ENCODE measurements around the gene PNPLA7. TPM values are rescaled to one million over a fixed set of nuclear protein-coding genes. Genes with fewer than 3 reads are reported as not detected.
A peak's percentile ranks its signal among the peaks of the same experiment; 100 is the strongest.

The PNPLA7 gene
- total RNA-seq, 1 donor from 2014 or later, result 13.7 TPM

- intact Hi-C loops (cut with DNase I), result no loop called here
- no peak overlapping the region for H3K4me3 ChIP-seq
- ATAC-seq (no peak), DNase-seq (no peak)
- no peaks in the 10 kb centered on the region for H3K4me1 ChIP-seq
- H3K36me3 ChIP-seq, result no peaks in the 10 kb centered on the region
- no peaks in the 10 kb centered on the region for H3K27me3 ChIP-seq
- no peak overlapping the region for H3K27ac ChIP-seq
- H3K9me3 ChIP-seq, result no peaks in the 10 kb centered on the region
- TF ChIP-seq, protein P1, sequence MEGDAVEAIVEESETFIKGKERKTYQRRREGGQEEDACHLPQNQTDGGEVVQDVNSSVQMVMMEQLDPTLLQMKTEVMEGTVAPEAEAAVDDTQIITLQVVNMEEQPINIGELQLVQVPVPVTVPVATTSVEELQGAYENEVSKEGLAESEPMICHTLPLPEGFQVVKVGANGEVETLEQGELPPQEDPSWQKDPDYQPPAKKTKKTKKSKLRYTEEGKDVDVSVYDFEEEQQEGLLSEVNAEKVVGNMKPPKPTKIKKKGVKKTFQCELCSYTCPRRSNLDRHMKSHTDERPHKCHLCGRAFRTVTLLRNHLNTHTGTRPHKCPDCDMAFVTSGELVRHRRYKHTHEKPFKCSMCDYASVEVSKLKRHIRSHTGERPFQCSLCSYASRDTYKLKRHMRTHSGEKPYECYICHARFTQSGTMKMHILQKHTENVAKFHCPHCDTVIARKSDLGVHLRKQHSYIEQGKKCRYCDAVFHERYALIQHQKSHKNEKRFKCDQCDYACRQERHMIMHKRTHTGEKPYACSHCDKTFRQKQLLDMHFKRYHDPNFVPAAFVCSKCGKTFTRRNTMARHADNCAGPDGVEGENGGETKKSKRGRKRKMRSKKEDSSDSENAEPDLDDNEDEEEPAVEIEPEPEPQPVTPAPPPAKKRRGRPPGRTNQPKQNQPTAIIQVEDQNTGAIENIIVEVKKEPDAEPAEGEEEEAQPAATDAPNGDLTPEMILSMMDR (IDR thresholded peaks at IDR 0.05), result no peak
Observed at GRCh38 chr9:137498720-137499150, 51.5 kb downstream of the PNPLA7 start.

DNA sequence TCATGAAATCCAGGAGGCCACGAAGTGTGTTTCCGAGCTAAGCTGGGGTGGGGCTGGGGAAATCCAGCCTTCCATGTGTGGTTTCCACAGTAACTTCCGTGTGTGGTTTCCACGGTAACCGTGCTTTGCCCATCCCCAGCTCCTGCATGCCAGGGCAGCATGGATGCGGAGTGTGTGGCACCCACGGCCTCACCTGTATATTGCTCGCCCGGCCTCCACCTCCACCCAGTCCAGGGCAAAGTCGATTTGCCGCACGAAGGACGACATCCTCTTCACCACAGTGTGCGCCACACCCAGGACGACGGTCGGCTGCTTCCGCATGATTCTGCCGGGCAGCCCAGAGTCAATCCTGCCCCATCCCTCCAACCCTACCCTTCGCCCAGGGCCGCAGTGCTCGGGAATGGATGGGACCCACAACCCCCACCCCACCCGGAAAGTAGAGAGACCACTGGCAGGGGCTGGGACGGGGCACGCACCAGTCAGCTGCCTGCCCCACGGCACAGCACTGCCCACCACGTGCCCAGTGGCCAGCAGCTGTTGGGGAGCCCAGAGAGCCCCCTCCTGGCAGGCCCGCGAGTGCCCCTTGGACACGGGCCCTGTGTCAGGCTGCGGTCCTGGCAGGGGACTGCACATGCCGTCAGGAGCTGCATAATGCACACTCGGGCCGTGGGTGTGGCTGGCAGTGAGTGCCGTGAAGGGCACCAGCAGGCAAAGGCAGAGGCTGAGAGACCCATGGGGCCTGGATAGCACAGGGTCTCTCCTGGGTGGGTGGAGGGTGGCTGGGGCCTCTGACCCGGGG is 52.1 kb downstream of the PNPLA7 start:
- Histone ChIP-seq H3K36me3 (no peaks in the 10 kb centered on the region), H3K27me3 (no peaks in the 10 kb centered on the region), H3K4me1 (no peaks in the 10 kb centered on the region), H3K4me3 (no peak overlapping the region), H3K9me3 (no peaks in the 10 kb centered on the region), H3K27ac (no peak overlapping the region)
- intact Hi-C loops (cut with DNase I), result no loop called here
- TF ChIP-seq, protein P1 (IDR thresholded peaks at IDR 0.05), result no peak
- no peak for DNase-seq
- no peak for ATAC-seq

DNA sequence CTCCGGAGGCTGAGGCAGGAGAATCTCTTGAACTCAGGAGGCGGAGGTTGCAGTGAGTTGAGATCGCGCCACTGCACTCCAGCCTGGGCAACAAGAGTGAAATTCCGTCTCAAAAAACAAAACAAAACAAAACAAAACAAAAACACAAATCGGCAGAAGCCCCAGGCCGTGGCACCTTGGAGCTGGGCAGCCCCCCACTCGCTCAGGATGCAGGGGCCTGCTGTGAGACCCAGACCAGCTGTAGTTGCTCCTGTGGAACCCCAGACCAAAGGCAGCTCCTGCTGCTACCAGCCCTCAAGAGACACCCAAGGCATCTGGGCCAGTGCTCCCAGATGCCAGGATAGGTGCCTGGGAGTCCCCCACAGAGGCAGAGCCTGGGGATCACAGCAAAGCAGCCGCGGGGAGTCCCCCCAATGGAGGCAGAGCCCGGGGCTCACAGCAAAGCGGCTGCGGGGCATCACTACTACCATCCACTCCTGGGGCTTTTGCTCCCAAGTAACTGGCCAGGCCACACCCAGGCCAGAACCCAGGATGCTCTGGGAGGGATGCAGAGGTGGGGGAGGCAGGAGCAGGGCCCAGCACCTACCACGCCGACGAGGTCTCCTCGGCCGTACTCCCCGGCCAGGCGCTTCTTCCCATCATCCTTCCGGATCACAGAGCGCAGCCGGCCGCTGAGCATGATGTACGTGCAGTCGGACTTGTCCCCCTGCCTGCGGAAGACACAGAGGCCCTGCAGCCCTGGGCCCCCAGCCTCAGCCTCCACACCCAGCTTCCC is 53.4 kb downstream of the PNPLA7 start:
- no peak for DNase-seq
- TF ChIP-seq, protein P1 (IDR thresholded peaks at IDR 0.05), result no peak

GRCh38 chr9:137494550-137495351 is 55.5 kb downstream of the PNPLA7 start:
- H3K27me3 ChIP-seq, result no peaks in the 10 kb centered on the region
- ATAC-seq (no peak), DNase-seq (no peak)
- H3K9me3 ChIP-seq, result no peaks in the 10 kb centered on the region
- H3K36me3 ChIP-seq, result no peaks in the 10 kb centered on the region
- H3K27ac ChIP-seq, result no peak overlapping the region
- TF ChIP-seq, protein P1 (IDR thresholded peaks at IDR 0.05), result no peak
- H3K4me1 ChIP-seq, result no peaks in the 10 kb centered on the region
- intact Hi-C loops (cut with DNase I), result no loop called here
- H3K4me3 ChIP-seq, result no peak overlapping the region

More for the DNA sequence above, 53.4 kb downstream of the PNPLA7 start:
- H3K4me3 ChIP-seq, result no peak overlapping the region
- H3K4me1 ChIP-seq, result no peaks in the 10 kb centered on the region
- no peaks in the 10 kb centered on the region for H3K36me3 ChIP-seq
- intact Hi-C loops (cut with DNase I), result no loop called here
- no peak overlapping the region for H3K27ac ChIP-seq
- H3K27me3 ChIP-seq, result no peaks in the 10 kb centered on the region
- H3K9me3 ChIP-seq, result no peaks in the 10 kb centered on the region
- no peak for ATAC-seq

- TF ChIP-seq, protein P1 (IDR thresholded peaks at IDR 0.05), result no peak
- Histone ChIP-seq H3K36me3 (no peaks in the 10 kb centered on the region), H3K9me3 (no peaks in the 10 kb centered on the region), H3K27ac (no peak overlapping the region), H3K27me3 (no peaks in the 10 kb centered on the region), H3K4me3 (no peak overlapping the region), H3K4me1 (no peaks in the 10 kb centered on the region)
- DNase-seq, result no peak
- intact Hi-C loops (cut with DNase I), result no loop called here
- peak; percentile 73 for ATAC-seq
Observed at GRCh38 chr9:137494104-137494544, 56.1 kb downstream of the PNPLA7 start.

Data from upper lobe of right lung (tissue), 1 donor.